Testis (tissue), 3 donors: ENCODE measurements around the gene DVL1. TPM values are rescaled to one million over a fixed set of nuclear protein-coding genes. Genes with fewer than 3 reads are reported as not detected.

Experiments used
- DNase-seq: peaks from one replicate; pipeline ENCODE4 v3.0.0-alpha.2; 2019
- H3K27ac ChIP-seq, 2 donors: fragments of 200-600 bp; sonication (generic); one replicate each; pipeline ENCODE4 v1.5.1; 2019
- H3K27me3 ChIP-seq: fragments of 200-600 bp; sonication (generic); one replicate; pipeline ENCODE4 v1.5.1; 2019
- H3K36me3 ChIP-seq: fragments of 200-600 bp; sonication (generic); one replicate; pipeline ENCODE4 v1.5.1; 2017; ENCODE audit warnings: low read depth; ENCODE audit errors: missing control alignments
- H3K4me1 ChIP-seq: fragments of 200-600 bp; sonication (generic); one replicate; pipeline ENCODE4 v1.5.1; 2019
- H3K4me3 ChIP-seq, 2 donors: fragments of 200-600 bp; sonication (generic); one replicate each; pipeline ENCODE4 v1.5.1; 2017 to 2019
- H3K9me3 ChIP-seq: fragments of 200-600 bp; sonication (generic); one replicate; pipeline ENCODE4 v1.5.1; 2017
- POLR2A ChIP-seq: fragments of 450-650 bp; IDR thresholded peaks from one replicate; pipeline ENCODE4 v1.6.1; 2017; ENCODE audit warnings: antibody characterized with exemption, mild to moderate bottlenecking, moderate library complexity
- WGBS, 2 donors: methylation state at CpG; one replicate each; pipeline ENCODE4 v1.1.5; 2018; 5-methylcytosine and 5-hydroxymethylcytosine counted together
- intact Hi-C: fragments of 100-400 bp; cut with DNase I; formaldehyde crosslinking; loops from one replicate; pipeline ENCODE4 v1.15.1; 2023; ENCODE audit warnings: low total_unique reads
- polyA plus RNA-seq: library from polyadenylated mRNA; stranded (reverse); fragments of 350-450 nt; fragmentation: Illumina TruSeq; extraction: RNeasy Lipid Tissue Mini Kit (QIAGEN cat#74804); gene quantifications from one replicate; pipeline ENCODE4 v1.2.3, GENCODE V29; 2014; ENCODE audit warnings: low read depth, low replicate concordance; ENCODE audit not compliant: insufficient read depth
- total RNA-seq, 2 donors: library from RNA; depleted of rRNA; stranded (reverse); fragments of >200 nt; gene quantifications; one replicate each; pipeline ENCODE4 v1.2.3, GENCODE V29; 2016
- TF ChIP-seq, protein P1 (sequence below), 3 experiments: fragments of 450-650 bp in 2 of 3; fragments of 200-600 bp in 1 of 3; sonication (generic) in 1 of 3; IDR thresholded peaks; one replicate each; pipeline ENCODE4 v1.5.1; 2016 to 2019; ENCODE audit warnings: antibody characterized with exemption in 3 of 3, mild to moderate bottlenecking in 2 of 3, moderate library complexity in 1 of 3

The DVL1 gene
- total and polyA plus RNA-seq, 3 donors from 2014 or later = 65.8 to 183 (median 169) TPM

DNA sequence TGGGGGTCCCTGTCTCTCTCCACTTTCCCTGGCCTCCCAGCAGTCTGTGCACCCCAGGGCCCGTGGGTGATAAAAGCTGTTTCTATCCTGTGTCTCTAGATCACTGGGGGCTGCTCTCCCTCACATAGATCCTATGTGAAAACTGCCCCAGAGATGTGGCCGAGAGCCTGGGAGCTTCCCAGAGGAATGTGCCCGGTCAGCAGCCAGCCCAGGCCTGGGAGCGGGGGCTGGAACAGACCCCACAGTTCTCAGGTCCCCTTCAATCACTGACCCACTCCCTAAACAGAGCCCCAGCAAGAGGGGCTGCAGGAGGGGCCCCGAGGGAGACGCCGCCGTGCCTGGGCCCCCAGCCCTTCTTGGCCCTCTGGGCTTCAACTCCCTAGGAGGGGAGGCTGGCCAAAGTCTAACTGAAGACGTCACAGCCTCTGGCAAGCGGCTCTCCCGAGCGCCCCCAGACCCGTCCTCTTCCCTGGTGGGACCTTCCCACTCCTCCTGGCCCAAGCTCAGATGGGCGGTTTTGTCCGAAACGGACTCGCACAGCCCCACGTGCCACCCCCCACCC lies 8.7 kb upstream of the DVL1 start:
- DNase-seq = no peak
- WGBS, 2 donors = 24 to 51% methylated on average over 6 to 17 of the region's 18 CpGs
- Histone ChIP-seq H3K27me3 (no peaks in the 10 kb centered on the region), H3K4me3 (peak overlapping the region; percentile 56 to 69), H3K4me1 (peaks cover 51% of the 10 kb centered on the region), H3K36me3 (no peaks in the 10 kb centered on the region), H3K9me3 (no peaks in the 10 kb centered on the region), H3K27ac (peak overlapping the region; percentile 86 to 90)
- intact Hi-C loops = no loop called here
- TF ChIP-seq, protein P1, sequence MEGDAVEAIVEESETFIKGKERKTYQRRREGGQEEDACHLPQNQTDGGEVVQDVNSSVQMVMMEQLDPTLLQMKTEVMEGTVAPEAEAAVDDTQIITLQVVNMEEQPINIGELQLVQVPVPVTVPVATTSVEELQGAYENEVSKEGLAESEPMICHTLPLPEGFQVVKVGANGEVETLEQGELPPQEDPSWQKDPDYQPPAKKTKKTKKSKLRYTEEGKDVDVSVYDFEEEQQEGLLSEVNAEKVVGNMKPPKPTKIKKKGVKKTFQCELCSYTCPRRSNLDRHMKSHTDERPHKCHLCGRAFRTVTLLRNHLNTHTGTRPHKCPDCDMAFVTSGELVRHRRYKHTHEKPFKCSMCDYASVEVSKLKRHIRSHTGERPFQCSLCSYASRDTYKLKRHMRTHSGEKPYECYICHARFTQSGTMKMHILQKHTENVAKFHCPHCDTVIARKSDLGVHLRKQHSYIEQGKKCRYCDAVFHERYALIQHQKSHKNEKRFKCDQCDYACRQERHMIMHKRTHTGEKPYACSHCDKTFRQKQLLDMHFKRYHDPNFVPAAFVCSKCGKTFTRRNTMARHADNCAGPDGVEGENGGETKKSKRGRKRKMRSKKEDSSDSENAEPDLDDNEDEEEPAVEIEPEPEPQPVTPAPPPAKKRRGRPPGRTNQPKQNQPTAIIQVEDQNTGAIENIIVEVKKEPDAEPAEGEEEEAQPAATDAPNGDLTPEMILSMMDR (IDR thresholded peaks at IDR 0.05) = no peak
- TF ChIP-seq POLR2A = no peak

DNA sequence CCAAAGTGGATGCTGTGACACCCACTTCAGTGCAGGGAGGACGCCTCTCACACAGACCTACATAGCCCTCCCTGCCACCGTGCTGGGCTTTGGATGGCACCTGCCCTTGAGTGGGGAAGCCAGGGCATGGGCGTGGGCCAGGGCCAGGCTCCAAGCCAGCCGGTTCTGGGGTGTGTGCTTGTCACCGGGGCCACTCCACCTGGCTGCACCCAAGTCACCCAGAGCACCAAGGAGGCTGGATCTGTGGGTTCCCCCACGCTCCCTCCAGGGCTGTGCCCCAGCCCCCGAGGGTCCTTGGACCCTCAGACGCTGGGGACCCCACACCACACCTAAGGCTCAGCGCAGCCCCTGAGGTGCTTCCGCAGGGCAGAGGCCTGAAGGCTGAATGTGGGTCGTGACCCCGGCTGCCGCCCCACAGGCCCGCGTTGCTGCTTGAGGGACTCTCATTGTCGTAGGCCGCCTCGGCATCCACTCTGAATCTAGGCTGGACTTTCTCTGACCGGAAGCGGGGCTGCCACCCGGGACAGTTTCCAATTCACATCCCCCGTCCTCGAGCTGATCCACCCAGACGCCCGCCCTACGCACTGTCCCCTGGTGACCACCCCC lies 7.7 kb upstream of the DVL1 start:
- no peak for DNase-seq
- H3K27ac ChIP-seq = peak overlapping the region; percentile 59 to 90
- H3K27me3 ChIP-seq = no peaks in the 10 kb centered on the region
- no peak for TF ChIP-seq POLR2A
- TF ChIP-seq, protein P1 (IDR thresholded peaks at IDR 0.05) = no peak
- intact Hi-C loops = no loop called here
- H3K4me3 ChIP-seq = peak overlapping the region; percentile 56 to 69
- H3K9me3 ChIP-seq = no peaks in the 10 kb centered on the region
- no peaks in the 10 kb centered on the region for H3K36me3 ChIP-seq
- WGBS, 2 donors = 38 to 50% methylated on average over 15 to 25 of the region's 26 CpGs
- H3K4me1 ChIP-seq = peaks cover 56% of the 10 kb centered on the region

DNA sequence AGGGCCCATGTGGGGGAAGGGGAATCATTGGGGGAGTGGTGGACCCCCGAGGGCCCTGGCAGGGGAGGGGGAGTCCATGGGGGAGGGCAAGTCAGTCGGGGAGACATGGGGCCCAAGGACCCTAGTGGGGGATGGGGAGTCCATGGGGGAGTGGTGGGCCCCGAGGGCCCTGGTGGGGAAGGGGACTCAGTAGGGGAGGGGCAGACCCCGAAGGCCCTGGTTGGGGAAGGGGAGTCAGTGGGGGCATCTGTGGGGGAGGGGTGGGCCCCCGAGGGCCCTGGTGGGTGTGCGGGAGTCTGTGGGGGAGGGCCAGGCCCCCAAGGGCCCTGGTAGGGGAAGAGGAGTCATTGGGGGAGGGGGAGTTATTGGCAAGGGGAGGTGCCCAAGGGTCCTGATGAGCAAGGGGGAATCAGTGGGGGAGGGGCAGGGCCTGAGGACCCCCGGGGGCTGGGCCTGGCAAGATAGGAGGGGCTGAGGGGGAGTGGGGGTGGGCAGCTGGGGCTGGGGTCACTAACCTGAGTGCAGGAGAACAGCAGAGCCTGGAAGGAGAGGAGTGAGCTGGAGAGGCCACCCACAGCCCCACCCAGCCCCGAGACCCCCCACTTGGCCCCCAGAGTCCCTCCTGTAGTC lies 7.1 kb upstream of the DVL1 start:
- TF ChIP-seq, protein P1 (IDR thresholded peaks at IDR 0.05) = no peak
- TF ChIP-seq POLR2A = no peak
- no peaks in the 10 kb centered on the region for H3K36me3 ChIP-seq
- H3K27me3 ChIP-seq = no peaks in the 10 kb centered on the region
- H3K27ac ChIP-seq = peak overlapping the region; percentile 59 to 90
- 19 to 32% methylated on average over 5 to 7 of the region's 8 CpGs for WGBS, 2 donors
- H3K4me3 ChIP-seq = peak overlapping the region; percentile 56 to 69
- no peak for DNase-seq
- H3K9me3 ChIP-seq = no peaks in the 10 kb centered on the region
- peaks cover 58% of the 10 kb centered on the region for H3K4me1 ChIP-seq
- intact Hi-C loops = no loop called here

DNA sequence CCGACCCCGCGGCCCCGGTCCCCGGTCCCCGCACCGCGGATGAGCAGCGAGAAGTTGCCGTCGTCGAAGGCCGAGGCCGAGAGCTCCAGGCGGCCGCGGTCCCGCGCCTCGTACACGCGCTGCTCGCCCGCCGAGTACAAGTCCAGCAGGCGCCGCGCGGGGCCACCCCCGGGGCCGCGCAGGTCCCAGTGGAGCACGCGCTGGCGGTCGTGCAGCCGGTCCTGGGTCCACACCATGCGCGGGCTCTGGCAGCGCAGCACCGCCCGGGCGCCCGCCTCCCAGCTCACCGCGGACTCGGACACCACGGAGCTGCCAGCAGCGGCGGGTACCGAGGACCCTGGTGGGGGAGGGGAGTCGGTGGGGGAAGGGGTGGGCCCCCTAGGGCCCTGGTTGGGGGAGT lies 6.2 kb upstream of the DVL1 start:
- TF ChIP-seq, protein P1 (IDR thresholded peaks at IDR 0.05) = no peak
- TF ChIP-seq POLR2A = no peak
- Histone ChIP-seq H3K4me3 (peak overlapping the region; percentile 44 to 45), H3K36me3 (no peaks in the 10 kb centered on the region), H3K27ac (peak overlapping the region in 1 of 2 donors; percentile 64), H3K4me1 (peaks cover 54% of the 10 kb centered on the region), H3K9me3 (no peaks in the 10 kb centered on the region), H3K27me3 (no peaks in the 10 kb centered on the region)
- 0% methylated on average over 5 of the region's 52 CpGs; no CpG with 5 or more reads in 1 of the 2 donors for WGBS, 2 donors
- intact Hi-C loops = no loop called here
- DNase-seq = peak; percentile 71
